GM21528 (cell line): Measurements from ENCODE around the gene CCDC136.

Experiments used
- ATAC-seq: cut with Tn5 transposase; IDR thresholded peaks from one replicate; pipeline ENCODE4 v1.9.1; 2021; ENCODE audit warnings: mild to moderate bottlenecking, moderate library complexity; ENCODE audit not compliant: unreplicated experiment, low FRiP score

Gene CCDC136

DNA sequence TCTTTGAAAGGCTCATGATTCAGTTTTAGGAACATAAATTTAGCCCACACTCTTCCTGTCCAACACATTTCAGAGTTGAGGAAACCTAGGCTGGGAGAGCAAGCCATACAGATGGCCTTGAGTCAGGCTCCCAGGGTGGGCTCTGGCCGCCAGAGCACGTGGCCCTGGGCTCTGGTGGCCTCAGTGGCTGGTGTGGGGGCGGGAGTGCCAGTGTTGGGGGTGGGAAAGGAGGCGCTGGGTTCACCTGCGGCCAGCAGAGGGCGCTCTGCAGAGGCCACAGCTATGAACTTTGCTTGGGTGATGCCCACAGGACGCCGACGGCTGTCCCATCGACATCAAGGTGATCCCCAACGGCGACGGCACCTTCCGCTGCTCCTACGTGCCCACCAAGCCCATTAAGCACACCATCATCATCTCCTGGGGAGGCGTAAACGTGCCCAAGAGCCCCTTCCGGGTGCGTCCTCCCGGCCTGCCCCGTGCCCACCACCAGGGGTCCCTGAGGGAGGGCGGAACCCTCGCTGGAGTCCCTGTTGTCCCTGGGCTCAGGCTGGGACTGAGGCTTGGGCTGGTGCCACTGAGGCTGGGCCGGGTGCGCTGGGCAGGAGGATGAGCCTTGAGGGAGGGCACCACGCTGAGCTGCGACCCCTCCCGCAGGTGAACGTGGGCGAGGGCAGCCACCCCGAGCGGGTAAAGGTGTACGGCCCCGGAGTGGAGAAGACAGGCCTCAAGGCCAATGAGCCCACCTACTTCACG, 50.3 kb downstream of the CCDC136 start:
- no peak for ATAC-seq

GRCh38 chr7:128842674-128843641, 51.2 kb downstream of the CCDC136 start:
- no peak for ATAC-seq

DNA sequence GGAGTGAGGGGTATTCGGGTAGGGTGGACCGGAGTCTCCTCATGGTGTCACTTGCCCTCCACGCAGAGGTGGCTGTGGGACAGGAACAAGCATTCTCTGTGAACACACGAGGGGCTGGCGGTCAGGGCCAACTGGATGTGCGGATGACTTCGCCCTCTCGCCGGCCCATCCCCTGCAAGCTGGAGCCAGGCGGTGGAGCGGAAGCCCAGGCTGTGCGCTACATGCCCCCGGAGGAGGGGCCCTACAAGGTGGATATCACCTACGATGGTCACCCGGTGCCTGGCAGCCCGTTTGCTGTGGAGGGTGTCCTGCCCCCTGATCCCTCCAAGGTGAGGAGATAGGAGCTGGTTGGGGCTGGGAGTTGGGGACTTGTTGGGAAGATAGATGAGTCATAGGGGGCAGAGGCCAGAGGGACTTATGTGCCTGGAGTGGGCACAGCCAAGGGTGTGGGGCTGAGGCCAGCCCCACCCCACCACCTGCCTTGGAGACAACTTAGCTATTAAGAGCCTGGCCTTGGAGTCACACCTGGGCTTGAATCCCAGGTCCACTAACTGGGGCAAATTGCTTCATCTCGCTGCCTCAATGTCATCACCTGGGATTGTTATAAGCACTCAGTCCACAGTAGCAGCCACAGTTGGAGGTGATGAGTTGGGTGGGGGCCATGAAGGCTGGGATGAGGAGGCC, 52.3 kb downstream of the CCDC136 start:
- no peak for ATAC-seq

DNA sequence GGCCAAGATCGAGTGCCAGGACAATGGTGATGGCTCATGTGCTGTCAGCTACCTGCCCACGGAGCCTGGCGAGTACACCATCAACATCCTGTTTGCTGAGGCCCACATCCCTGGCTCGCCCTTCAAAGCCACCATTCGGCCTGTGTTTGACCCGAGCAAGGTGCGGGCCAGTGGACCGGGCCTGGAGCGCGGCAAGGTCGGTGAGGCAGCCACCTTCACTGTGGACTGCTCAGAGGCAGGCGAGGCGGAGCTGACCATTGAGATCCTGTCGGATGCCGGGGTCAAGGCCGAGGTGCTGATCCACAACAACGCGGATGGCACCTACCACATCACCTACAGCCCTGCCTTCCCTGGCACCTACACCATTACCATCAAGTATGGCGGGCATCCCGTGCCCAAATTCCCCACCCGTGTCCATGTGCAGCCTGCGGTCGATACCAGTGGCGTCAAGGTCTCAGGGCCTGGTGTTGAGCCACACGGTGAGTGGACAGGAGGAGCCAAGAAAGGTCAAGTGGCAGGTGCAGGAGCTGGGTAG, 53.1 kb downstream of the CCDC136 start:
- no peak for ATAC-seq

- no peak for ATAC-seq
Measured at GRCh38 chr7:128845475-128845874, 53.7 kb downstream of the CCDC136 start.

GRCh38 chr7:128845987-128846386, 54.2 kb downstream of the CCDC136 start:
- ATAC-seq, result no peak

DNA sequence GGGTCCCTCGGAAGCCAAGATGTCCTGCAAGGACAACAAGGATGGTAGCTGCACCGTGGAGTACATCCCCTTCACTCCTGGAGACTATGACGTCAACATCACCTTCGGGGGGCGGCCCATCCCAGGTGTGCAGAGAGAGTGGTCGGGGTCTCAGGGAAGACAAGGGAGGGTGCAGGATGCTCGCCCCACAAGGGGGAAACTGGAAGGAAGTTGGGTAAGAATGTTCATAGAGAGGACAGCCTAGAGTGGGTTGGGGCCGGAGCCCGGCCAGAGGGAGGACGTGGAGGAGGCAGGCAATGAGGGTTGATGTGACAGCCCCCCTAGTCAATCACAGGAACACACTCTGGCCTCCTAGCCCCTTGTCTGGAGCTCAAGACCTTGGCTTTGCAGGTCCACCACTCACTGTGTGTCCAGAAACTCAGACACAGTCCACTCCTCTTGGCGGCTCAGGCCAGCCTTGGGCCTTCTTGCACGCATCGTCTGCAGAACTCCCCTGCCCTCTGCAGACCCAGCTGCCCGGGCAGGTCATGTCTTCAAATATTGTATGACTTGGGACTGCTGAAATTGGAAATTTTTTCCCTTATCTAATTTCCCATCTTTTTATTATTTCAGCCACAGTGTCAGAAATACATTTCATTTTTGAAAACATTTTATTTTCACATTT, 55.1 kb downstream of the CCDC136 start:
- no peak for ATAC-seq

GRCh38 chr7:128847721-128848211, 56.0 kb downstream of the CCDC136 start:
- ATAC-seq, result no peak

- ATAC-seq, result no peak
Measured at GRCh38 chr7:128848289-128849155, 56.8 kb downstream of the CCDC136 start.

- ATAC-seq, result no peak
Measured at GRCh38 chr7:128849156-128849515, 57.4 kb downstream of the CCDC136 start.

DNA sequence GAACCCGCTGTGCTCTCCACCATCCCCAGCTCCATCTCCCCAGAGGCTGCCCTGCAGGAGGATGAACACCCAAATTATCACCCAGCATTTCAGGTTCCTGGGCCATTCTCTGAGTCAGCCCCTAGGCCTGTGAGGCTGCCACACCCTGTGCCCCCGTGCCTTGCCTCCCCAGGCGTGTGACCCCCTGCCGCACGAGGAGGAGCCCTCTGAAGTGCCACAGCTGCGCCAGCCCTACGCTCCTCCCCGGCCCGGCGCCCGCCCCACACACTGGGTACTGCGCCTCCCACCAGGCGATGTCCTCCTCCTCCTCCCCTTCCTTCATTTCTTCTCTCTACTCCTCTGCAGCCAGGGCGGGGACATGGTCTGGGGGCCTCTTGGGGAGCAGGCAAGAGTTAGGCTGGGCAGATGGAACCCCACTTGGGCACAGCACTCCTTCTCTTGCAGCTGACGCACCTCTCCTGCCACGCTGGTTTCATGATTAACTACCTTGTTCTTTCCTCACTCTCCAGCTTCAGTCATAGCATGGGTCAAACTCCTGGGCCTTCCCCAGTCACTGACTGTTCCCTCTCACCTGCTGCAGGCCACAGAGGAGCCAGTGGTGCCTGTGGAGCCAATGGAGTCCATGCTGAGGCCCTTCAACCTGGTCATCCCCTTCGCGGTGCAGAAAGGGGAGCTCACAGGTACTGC, 58.2 kb downstream of the CCDC136 start:
- ATAC-seq, result no peak

DNA sequence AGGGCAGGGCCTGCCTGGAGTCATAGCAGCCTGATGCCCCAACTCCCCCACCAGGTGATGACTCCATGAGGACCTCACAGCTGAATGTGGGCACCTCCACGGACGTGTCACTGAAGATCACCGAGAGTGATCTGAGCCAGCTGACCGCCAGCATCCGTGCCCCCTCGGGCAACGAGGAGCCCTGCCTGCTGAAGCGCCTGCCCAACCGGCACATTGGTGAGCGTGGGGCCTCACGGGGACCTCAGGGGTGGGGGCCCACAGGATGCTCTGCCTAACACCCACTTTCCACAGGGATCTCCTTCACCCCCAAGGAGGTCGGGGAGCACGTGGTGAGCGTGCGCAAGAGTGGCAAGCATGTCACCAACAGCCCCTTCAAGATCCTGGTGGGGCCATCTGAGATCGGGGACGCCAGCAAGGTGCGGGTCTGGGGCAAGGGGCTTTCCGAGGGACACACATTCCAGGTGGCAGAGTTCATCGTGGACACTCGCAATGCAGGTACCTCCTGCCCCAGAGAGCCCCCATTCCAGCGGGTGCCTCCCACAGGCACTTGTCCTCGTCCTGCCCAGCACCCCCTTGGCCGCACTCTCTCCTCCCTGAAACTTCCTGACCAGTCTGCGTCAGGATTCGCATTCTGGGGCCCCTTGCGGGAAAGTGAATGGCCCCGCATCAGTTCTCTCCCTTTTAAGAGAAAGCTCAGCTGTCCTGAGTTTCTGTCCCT, 60.9 kb downstream of the CCDC136 start:
- ATAC-seq, result no peak

DNA sequence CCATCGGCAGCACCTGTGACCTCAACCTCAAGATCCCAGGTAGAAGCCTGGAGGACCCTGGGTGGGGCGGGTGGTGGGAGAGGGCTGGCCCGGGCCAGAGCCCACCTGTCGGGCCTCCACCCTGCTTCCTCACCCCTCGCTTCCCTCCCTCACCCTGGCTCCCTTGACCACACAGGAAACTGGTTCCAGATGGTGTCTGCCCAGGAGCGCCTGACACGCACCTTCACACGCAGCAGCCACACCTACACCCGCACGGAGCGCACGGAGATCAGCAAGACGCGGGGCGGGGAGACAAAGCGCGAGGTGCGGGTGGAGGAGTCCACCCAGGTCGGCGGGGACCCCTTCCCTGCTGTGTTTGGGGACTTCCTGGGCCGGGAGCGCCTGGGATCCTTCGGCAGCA, 62.0 kb downstream of the CCDC136 start:
- ATAC-seq, result no peak

GRCh38 chr7:128854396-128854795, 62.6 kb downstream of the CCDC136 start:
- no peak for ATAC-seq

DNA sequence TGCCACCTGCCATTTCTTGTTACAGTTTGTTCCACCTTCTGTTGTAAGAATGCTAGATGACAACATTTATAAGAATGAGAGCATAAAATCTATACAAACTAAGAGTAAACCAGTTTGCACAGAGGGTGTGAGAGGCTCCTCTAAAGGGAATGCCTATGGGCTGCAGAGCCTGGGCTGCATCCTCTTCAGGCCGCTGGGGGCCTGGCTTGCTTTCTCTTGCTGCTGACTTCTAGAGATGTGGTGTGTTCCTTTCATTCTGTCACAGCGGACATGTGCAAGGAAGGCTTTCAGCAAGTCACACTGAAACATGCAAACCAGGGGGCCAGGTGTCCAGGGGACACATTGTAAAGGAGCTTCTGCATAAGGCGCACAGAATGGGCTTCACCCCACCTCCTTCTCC, 63.8 kb downstream of the CCDC136 start:
- no peak for ATAC-seq

GRCh38 chr7:128856001-128856718, 64.4 kb downstream of the CCDC136 start:
- no peak for ATAC-seq
